Mesendoderm (in vitro differentiated cells): ENCODE results near the gene SPACA7.

Experiments used
- DNase-seq: peaks from one replicate; pipeline ENCODE4 v3.0.0; 2013
- H2AK5ac ChIP-seq: 2 replicates; pipeline ENCODE4 v1.6.1; 2013; ENCODE audit warnings: low read length, inconsistent platforms
- H2BK120ac ChIP-seq: 2 replicates; pipeline ENCODE4 v1.6.1; 2013; ENCODE audit warnings: low read depth, mild to moderate bottlenecking, low read length, moderate library complexity, mixed read lengths
- H2BK15ac ChIP-seq: replicated peaks from 2 replicates; pipeline ENCODE4 v1.6.1; 2013; ENCODE audit warnings: low read depth, mild to moderate bottlenecking, moderate library complexity
- H2BK5ac ChIP-seq: 2 replicates; pipeline ENCODE4 v1.6.1; 2013; ENCODE audit warnings: low read length, inconsistent platforms
- H3K18ac ChIP-seq: 2 replicates; pipeline ENCODE4 v1.6.1; 2013; ENCODE audit warnings: mild to moderate bottlenecking, low read length, mixed read lengths
- H3K23ac ChIP-seq: one replicate; pipeline ENCODE4 v1.6.1; 2013; ENCODE audit warnings: low read length
- H3K27ac ChIP-seq: 2 replicates; pipeline ENCODE4 v1.5.1; 2013; ENCODE audit warnings: low read depth, mild to moderate bottlenecking, inconsistent platforms, low read length, moderate library complexity
- H3K27me3 ChIP-seq: 2 replicates; pipeline ENCODE4 v1.6.1; 2013; ENCODE audit warnings: low read length, control low read depth, mild to moderate bottlenecking, inconsistent platforms; ENCODE audit not compliant: insufficient read depth, poor library complexity
- H3K36me3 ChIP-seq: 2 replicates; pipeline ENCODE4 v1.6.1; 2013; ENCODE audit warnings: low read length, inconsistent platforms; ENCODE audit not compliant: control insufficient read depth, insufficient read depth
- H3K4ac ChIP-seq: one replicate; pipeline ENCODE4 v1.6.1; 2013; ENCODE audit warnings: low read depth, mild to moderate bottlenecking, low read length, moderate library complexity
- H3K4me1 ChIP-seq: 2 replicates; pipeline ENCODE4 v1.6.1; 2013; ENCODE audit warnings: low read depth, low read length, inconsistent platforms; ENCODE audit not compliant: control insufficient read depth
- H3K4me2 ChIP-seq: 2 replicates; pipeline ENCODE4 v1.6.1; 2013; ENCODE audit warnings: low read length
- H3K4me3 ChIP-seq: 2 replicates; pipeline ENCODE4 v1.5.1; 2013; ENCODE audit warnings: mild to moderate bottlenecking, low read length
- H3K56ac ChIP-seq: one replicate; pipeline ENCODE4 v1.6.1; 2013; ENCODE audit warnings: low read length
- H3K79me1 ChIP-seq: 2 replicates; pipeline ENCODE4 v1.6.1; 2013; ENCODE audit warnings: low read length, inconsistent platforms
- H3K79me2 ChIP-seq: 2 replicates; pipeline ENCODE4 v1.6.1; 2013; ENCODE audit warnings: mild to moderate bottlenecking, low read length; ENCODE audit not compliant: control insufficient read depth, insufficient read depth
- H3K9ac ChIP-seq: 2 replicates; pipeline ENCODE4 v1.6.1; 2013; ENCODE audit warnings: low read length, inconsistent platforms
- H4K5ac ChIP-seq: one replicate; pipeline ENCODE4 v1.6.1; 2013; ENCODE audit warnings: low read length
- H4K8ac ChIP-seq: one replicate; pipeline ENCODE4 v1.6.1; 2013; ENCODE audit warnings: low read depth, mild to moderate bottlenecking, control low read depth, low read length, moderate library complexity
- WGBS: extraction: QIAGEN DNeasy Blood & Tissue Kit; methylation state at CpG from one replicate; pipeline ENCODE4 v1.1.7; 2013; ENCODE audit warnings: low lambda C conversion rate, missing lambda C conversion rate; ENCODE audit not compliant: insufficient coverage; ENCODE audit errors: extremely low coverage; 5-methylcytosine and 5-hydroxymethylcytosine counted together

The SPACA7 gene

GRCh38 chr13:112449545-112449930, 73.4 kb downstream of the SPACA7 start:
- Histone ChIP-seq H3K23ac (no peak overlapping the region), H3K18ac (no peak overlapping the region), H3K9ac (no peak overlapping the region), H3K4me2 (no peak overlapping the region), H3K79me1 (no peaks in the 10 kb centered on the region), H2BK5ac (no peak overlapping the region), H4K5ac (no peak overlapping the region), H4K8ac (no peak overlapping the region), H3K4me1 (no peaks in the 10 kb centered on the region), H2BK15ac (no peak overlapping the region), H3K4me3 (no peak overlapping the region), H2AK5ac (no peak overlapping the region), H3K27me3 (no peaks in the 10 kb centered on the region), H3K36me3 (no peaks in the 10 kb centered on the region), H3K79me2 (no peaks in the 10 kb centered on the region), H3K27ac (no peak overlapping the region), H3K56ac (no peak overlapping the region), H2BK120ac (no peak overlapping the region), H3K4ac (no peak overlapping the region)
- no CpG with 5 or more reads among the region's 16 CpGs for WGBS
- no peak for DNase-seq

- no peak overlapping the region for H3K9ac ChIP-seq
- no peak overlapping the region for H3K4ac ChIP-seq
- no peak overlapping the region for H2BK120ac ChIP-seq
- no peak overlapping the region for H2BK5ac ChIP-seq
- H3K27me3 ChIP-seq, result no peaks in the 10 kb centered on the region
- H2BK15ac ChIP-seq, result no peak overlapping the region
- H3K79me2 ChIP-seq, result no peaks in the 10 kb centered on the region
- H3K4me3 ChIP-seq, result no peak overlapping the region
- no peak overlapping the region for H4K5ac ChIP-seq
- no peak overlapping the region for H4K8ac ChIP-seq
- no peaks in the 10 kb centered on the region for H3K4me1 ChIP-seq
- no peak overlapping the region for H3K4me2 ChIP-seq
- no peaks in the 10 kb centered on the region for H3K79me1 ChIP-seq
- WGBS, result 100% methylated on average over 1 of the region's 23 CpGs
- no peak overlapping the region for H2AK5ac ChIP-seq
- no peak for DNase-seq
- no peaks in the 10 kb centered on the region for H3K36me3 ChIP-seq
- no peak overlapping the region for H3K23ac ChIP-seq
- no peak overlapping the region for H3K18ac ChIP-seq
- no peak overlapping the region for H3K56ac ChIP-seq
- H3K27ac ChIP-seq, result no peak overlapping the region
Measured at GRCh38 chr13:112450118-112450903, 74.2 kb downstream of the SPACA7 start.

- WGBS, result no CpG with 5 or more reads among the region's 9 CpGs
- DNase-seq, result no peak
- no peaks in the 10 kb centered on the region for H3K4me1 ChIP-seq
- H3K27me3 ChIP-seq, result no peaks in the 10 kb centered on the region
- H3K4ac ChIP-seq, result no peak overlapping the region
- no peak overlapping the region for H3K23ac ChIP-seq
- H4K5ac ChIP-seq, result no peak overlapping the region
- no peak overlapping the region for H4K8ac ChIP-seq
- H2BK5ac ChIP-seq, result no peak overlapping the region
- no peak overlapping the region for H2BK15ac ChIP-seq
- no peak overlapping the region for H2BK120ac ChIP-seq
- no peak overlapping the region for H3K56ac ChIP-seq
- no peak overlapping the region for H3K4me3 ChIP-seq
- no peak overlapping the region for H3K27ac ChIP-seq
- no peak overlapping the region for H3K9ac ChIP-seq
- no peak overlapping the region for H3K4me2 ChIP-seq
- no peaks in the 10 kb centered on the region for H3K79me1 ChIP-seq
- no peak overlapping the region for H3K18ac ChIP-seq
- H3K79me2 ChIP-seq, result no peaks in the 10 kb centered on the region
- no peak overlapping the region for H2AK5ac ChIP-seq
- H3K36me3 ChIP-seq, result no peaks in the 10 kb centered on the region
Measured at GRCh38 chr13:112450904-112451240, 74.7 kb downstream of the SPACA7 start.

GRCh38 chr13:112451512-112452379, 75.6 kb downstream of the SPACA7 start:
- Histone ChIP-seq H4K8ac (no peak overlapping the region), H3K79me1 (no peaks in the 10 kb centered on the region), H3K27me3 (no peaks in the 10 kb centered on the region), H3K36me3 (no peaks in the 10 kb centered on the region), H3K79me2 (no peaks in the 10 kb centered on the region), H2BK15ac (no peak overlapping the region), H2AK5ac (no peak overlapping the region), H3K4me3 (no peak overlapping the region), H2BK120ac (no peak overlapping the region), H3K18ac (no peak overlapping the region), H3K4ac (no peak overlapping the region), H3K23ac (no peak overlapping the region), H3K27ac (no peak overlapping the region), H3K4me2 (no peak overlapping the region), H4K5ac (no peak overlapping the region), H2BK5ac (no peak overlapping the region), H3K9ac (no peak overlapping the region), H3K56ac (no peak overlapping the region), H3K4me1 (no peaks in the 10 kb centered on the region)
- no CpG with 5 or more reads among the region's 43 CpGs for WGBS
- DNase-seq, result no peak

- Histone ChIP-seq H3K27ac (no peak overlapping the region), H3K9ac (no peak overlapping the region), H3K79me1 (no peaks in the 10 kb centered on the region), H3K23ac (no peak overlapping the region), H2AK5ac (no peak overlapping the region), H3K79me2 (no peaks in the 10 kb centered on the region), H4K8ac (no peak overlapping the region), H3K18ac (no peak overlapping the region), H3K4me3 (no peak overlapping the region), H2BK15ac (no peak overlapping the region), H3K27me3 (no peaks in the 10 kb centered on the region), H3K4me1 (no peaks in the 10 kb centered on the region), H3K4ac (no peak overlapping the region), H3K56ac (no peak overlapping the region), H3K36me3 (no peaks in the 10 kb centered on the region), H4K5ac (no peak overlapping the region), H2BK5ac (no peak overlapping the region), H3K4me2 (no peak overlapping the region), H2BK120ac (no peak overlapping the region)
- WGBS, result no CpG with 5 or more reads among the region's 36 CpGs
- DNase-seq, result no peak
Measured at GRCh38 chr13:112452380-112453206, 76.4 kb downstream of the SPACA7 start.
